KMS-11 (cell line): Measurements from ENCODE around the gene FGD6.
"Not testable (repeated sequence)": the region's sequence is repeated elsewhere in the genome, so short reads cannot be mapped to it uniquely, and the experiment has no call there.

Source experiments
- H2AFZ ChIP-seq: fragments of 200-600 bp; sonication (generic); 2 replicates; pipeline ENCODE4 v1.6.1; 2016; ENCODE audit warnings: antibody characterized with exemption, mixed run types, low read depth
- H3K27ac ChIP-seq: fragments of 200-600 bp; sonication (generic); 2 replicates; pipeline ENCODE4 v1.6.1; 2016; ENCODE audit warnings: mild to moderate bottlenecking, mixed run types
- H3K27me3 ChIP-seq: fragments of 200-600 bp; sonication (generic); 2 replicates; pipeline ENCODE4 v1.6.1; 2017; ENCODE audit warnings: mild to moderate bottlenecking, low read depth, mixed run types, moderate library complexity; ENCODE audit not compliant: insufficient read depth
- H3K36me3 ChIP-seq: fragments of 200-600 bp; sonication (generic); 2 replicates; pipeline ENCODE4 v1.6.1; 2017; ENCODE audit warnings: mild to moderate bottlenecking, mixed run types; ENCODE audit not compliant: insufficient read depth
- H3K4me1 ChIP-seq: fragments of 200-600 bp; sonication (generic); 2 replicates; pipeline ENCODE4 v1.6.1; 2016; ENCODE audit warnings: mild to moderate bottlenecking, low read depth, mixed run types; ENCODE audit not compliant: poor library complexity, severe bottlenecking
- H3K4me2 ChIP-seq: fragments of 200-600 bp; sonication (generic); 2 replicates; pipeline ENCODE4 v1.7.0; 2016; ENCODE audit warnings: mild to moderate bottlenecking, mixed run types
- H3K4me3 ChIP-seq: fragments of 200-600 bp; sonication (generic); IDR thresholded peaks from 2 replicates; pipeline ENCODE4 v1.6.1; 2017; ENCODE audit warnings: low read depth, low read length, mixed read lengths; ENCODE audit not compliant: insufficient read depth
- H3K79me2 ChIP-seq: fragments of 200-600 bp; sonication (generic); 2 replicates; pipeline ENCODE4 v1.6.1; 2016; ENCODE audit warnings: low read depth, mixed run types; ENCODE audit not compliant: insufficient read depth
- H3K9ac ChIP-seq: fragments of 200-600 bp; sonication (generic); 2 replicates; pipeline ENCODE4 v1.6.1; 2016; ENCODE audit warnings: mild to moderate bottlenecking, mixed run types
- H4K20me1 ChIP-seq: fragments of 200-600 bp; sonication (generic); 2 replicates; pipeline ENCODE4 v1.6.1; 2016; ENCODE audit warnings: mild to moderate bottlenecking, mixed run types; ENCODE audit not compliant: insufficient read depth
- CTCF ChIP-seq: fragments of 200-600 bp; sonication (generic); conservative IDR thresholded peaks from 2 replicates; pipeline ENCODE4 v1.6.1; 2017; ENCODE audit warnings: low read depth, mild to moderate bottlenecking, antibody characterized with exemption, low read length, moderate library complexity, mixed read lengths

FGD6 gene

DNA sequence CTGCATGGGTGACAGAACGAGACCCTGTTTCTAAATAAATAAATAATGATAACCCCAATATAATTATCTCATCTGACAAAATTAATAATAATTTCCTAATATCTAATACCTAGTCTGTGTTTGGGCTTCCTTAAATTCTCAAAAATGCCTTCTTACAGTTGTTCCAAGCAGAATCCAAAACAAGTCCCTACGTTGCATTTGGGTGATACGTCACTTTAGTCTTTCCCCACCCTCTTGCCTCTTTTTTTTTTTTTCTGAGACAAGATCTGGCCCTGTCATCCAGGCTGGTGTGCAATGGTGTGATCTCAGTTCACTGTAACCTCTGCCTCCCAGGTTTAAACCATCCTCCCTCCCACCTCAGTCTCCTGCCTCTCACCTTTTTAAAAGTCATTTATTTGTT, 27.1 kb upstream of the FGD6 start:
- H3K27me3 ChIP-seq = no peaks in the 10 kb centered on the region
- no peak overlapping the region for H2AFZ ChIP-seq
- H3K36me3 ChIP-seq = peaks cover 3% of the 10 kb centered on the region; the same call in 1 of the 2 replicates
- peaks cover 10% of the 10 kb centered on the region; the same call in 1 of the 2 replicates for H3K79me2 ChIP-seq
- no peak overlapping the region for H3K9ac ChIP-seq
- no peak overlapping the region for H3K4me2 ChIP-seq
- H4K20me1 ChIP-seq = no peaks in the 10 kb centered on the region
- no peak overlapping the region for H3K4me3 ChIP-seq
- H3K4me1 ChIP-seq = peaks cover 14% of the 10 kb centered on the region
- H3K27ac ChIP-seq = no peak overlapping the region
- TF ChIP-seq CTCF = no peak

GRCh38 chr12:95243497-95244183, 26.4 kb upstream of the FGD6 start:
- Histone ChIP-seq H4K20me1 (no peaks in the 10 kb centered on the region), H3K4me1 (peaks cover 14% of the 10 kb centered on the region), H3K27me3 (no peaks in the 10 kb centered on the region), H3K4me3 (no peak overlapping the region), H3K27ac (no peak overlapping the region), H3K79me2 (peaks cover 17% of the 10 kb centered on the region; the same call in 1 of the 2 replicates), H2AFZ (no peak overlapping the region), H3K36me3 (peaks cover 3% of the 10 kb centered on the region; the same call in 1 of the 2 replicates), H3K4me2 (no peak overlapping the region), H3K9ac (no peak overlapping the region)
- no peak for TF ChIP-seq CTCF

GRCh38 chr12:95241761-95242506, 24.7 kb upstream of the FGD6 start:
- Histone ChIP-seq H3K9ac (no peak overlapping the region), H3K4me2 (no peak overlapping the region), H3K36me3 (peaks cover 3% of the 10 kb centered on the region; the same call in 1 of the 2 replicates), H3K79me2 (peaks cover 17% of the 10 kb centered on the region; the same call in 1 of the 2 replicates), H3K4me1 (peaks cover 14% of the 10 kb centered on the region), H3K27ac (no peak overlapping the region), H3K27me3 (no peaks in the 10 kb centered on the region), H4K20me1 (0 out of 2 replicates have a peak, but pooled peaks cover 4% of the 10 kb centered on the region), H2AFZ (no peak overlapping the region), H3K4me3 (no peak overlapping the region)
- TF ChIP-seq CTCF = no peak

DNA sequence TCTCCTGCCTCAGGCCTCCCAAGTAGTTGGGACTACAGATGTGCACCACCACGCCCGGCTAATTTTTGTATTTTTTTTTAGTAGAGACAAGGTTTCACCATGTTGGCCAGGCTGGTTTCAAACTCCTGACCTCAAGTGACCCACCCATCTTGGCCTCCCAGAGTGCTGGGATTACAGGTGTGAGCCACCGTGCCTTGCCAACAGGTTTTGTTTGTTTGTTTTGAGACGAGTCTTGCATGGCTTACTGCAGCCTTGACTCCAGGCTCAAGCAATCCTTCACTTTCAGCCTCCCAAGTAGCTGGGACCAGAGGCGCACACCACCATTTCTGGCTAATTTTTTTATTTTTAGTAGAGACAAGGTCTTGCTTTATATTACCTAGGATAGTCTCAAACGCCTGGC, 23.9 kb upstream of the FGD6 start:
- not testable (repeated sequence) for H4K20me1 ChIP-seq, H2AFZ ChIP-seq, H3K4me1 ChIP-seq, H3K36me3 ChIP-seq, H3K4me3 ChIP-seq, H3K27me3 ChIP-seq, H3K4me2 ChIP-seq, H3K27ac ChIP-seq, H3K9ac ChIP-seq
- H3K79me2 ChIP-seq = peaks cover 17% of the 10 kb centered on the region; the same call in 1 of the 2 replicates

DNA sequence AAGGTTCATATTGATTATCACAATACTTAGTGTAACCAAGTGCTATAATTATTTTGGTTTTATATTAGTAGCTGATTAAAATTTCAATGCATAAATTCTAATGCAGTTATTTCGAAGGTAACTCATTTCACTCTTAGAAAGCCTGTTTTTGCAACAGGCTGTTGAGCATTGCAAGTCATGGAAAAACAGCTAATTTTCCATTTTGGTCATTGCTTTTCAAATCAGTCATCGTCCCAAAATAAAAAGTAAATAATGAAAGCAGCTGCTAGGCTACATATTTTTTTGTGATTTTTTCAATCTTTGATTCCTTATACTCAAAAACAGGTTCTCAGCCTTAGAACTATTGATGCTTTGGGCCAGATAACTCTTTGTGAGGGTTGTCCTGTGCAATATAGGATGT, 23.3 kb upstream of the FGD6 start:
- 0 out of 2 replicates have a peak, but pooled peaks cover 4% of the 10 kb centered on the region for H4K20me1 ChIP-seq

GRCh38 chr12:95239835-95240234, 22.6 kb upstream of the FGD6 start:
- not testable (repeated sequence) for H3K27ac ChIP-seq, H3K4me2 ChIP-seq, H3K27me3 ChIP-seq, H3K9ac ChIP-seq, H3K36me3 ChIP-seq, H4K20me1 ChIP-seq, H3K4me3 ChIP-seq, H2AFZ ChIP-seq, H3K4me1 ChIP-seq
- H3K79me2 ChIP-seq = peaks cover 17% of the 10 kb centered on the region; the same call in 1 of the 2 replicates

More for the DNA sequence above, 23.3 kb upstream of the FGD6 start:
- H3K27ac ChIP-seq = no peak overlapping the region
- H3K4me3 ChIP-seq = no peak overlapping the region
- no peak for TF ChIP-seq CTCF
- H3K4me1 ChIP-seq = peaks cover 3% of the 10 kb centered on the region
- peaks cover 3% of the 10 kb centered on the region; the same call in 1 of the 2 replicates for H3K36me3 ChIP-seq
- H3K9ac ChIP-seq = no peak overlapping the region
- H3K4me2 ChIP-seq = no peak overlapping the region
- peaks cover 17% of the 10 kb centered on the region; the same call in 1 of the 2 replicates for H3K79me2 ChIP-seq
- no peaks in the 10 kb centered on the region for H3K27me3 ChIP-seq
- H2AFZ ChIP-seq = no peak overlapping the region
